SU-DHL-6 (cell line): ENCODE results near the gene PRDX2.
A peak's percentile ranks its signal among the peaks of the same experiment; 100 is the strongest.

Experiments
- H2AFZ ChIP-seq: fragments of 200-600 bp; sonication (generic); 2 replicates; pipeline ENCODE4 v1.6.1; 2014; ENCODE audit warnings: low read depth, mild to moderate bottlenecking, moderate library complexity, mixed read lengths, antibody characterized with exemption, low read length; ENCODE audit not compliant: severe bottlenecking
- H3F3A ChIP-seq: fragments of 200-600 bp; shearing (Covaris generic); 2 replicates; pipeline ENCODE4 v1.6.0; 2016; ENCODE audit warnings: antibody characterized with exemption, mild to moderate bottlenecking; ENCODE audit not compliant: insufficient read depth
- H3K27ac ChIP-seq: fragments of 200-600 bp; sonication (generic); 2 replicates; pipeline ENCODE4 v1.5.1; 2016; ENCODE audit warnings: low read depth, mild to moderate bottlenecking, low read length, moderate library complexity, mixed read lengths
- H3K27me3 ChIP-seq: fragments of 200-600 bp; sonication (generic), shearing (Covaris generic); 2 replicates; pipeline ENCODE4 v1.6.0; 2014; ENCODE audit warnings: mild to moderate bottlenecking, low read length
- H3K36me3 ChIP-seq: fragments of 200-600 bp; sonication (generic); 2 replicates; pipeline ENCODE4 v1.6.1; 2014; ENCODE audit warnings: mild to moderate bottlenecking, low read length, mixed read lengths
- H3K4me2 ChIP-seq: fragments of 300-600, 200-600 bp; shearing (Covaris generic), sonication (generic); 2 replicates; pipeline ENCODE4 v1.6.0; 2014; ENCODE audit warnings: low read length, low read depth, mild to moderate bottlenecking; ENCODE audit not compliant: poor library complexity, severe bottlenecking
- H3K4me3 ChIP-seq: fragments of 200-600 bp; sonication (generic); 2 replicates; pipeline ENCODE4 v1.5.1; 2014; ENCODE audit warnings: antibody characterized with exemption, low read length, mild to moderate bottlenecking, mixed read lengths; ENCODE audit not compliant: insufficient read depth, poor library complexity, severe bottlenecking
- H3K79me2 ChIP-seq: fragments of 200-600 bp; sonication (generic); 2 replicates; pipeline ENCODE4 v1.6.1; 2014; ENCODE audit warnings: mild to moderate bottlenecking, low read length, moderate library complexity; ENCODE audit not compliant: insufficient read depth
- H3K9ac ChIP-seq: fragments of 200-600 bp; sonication (generic); 2 replicates; pipeline ENCODE4 v1.7.0; 2014; ENCODE audit warnings: mild to moderate bottlenecking, low read length
- H3K9me2 ChIP-seq: fragments of 200-600 bp; sonication (generic); replicated peaks from 2 replicates; pipeline ENCODE4 v1.6.1; 2014; ENCODE audit warnings: low read length; ENCODE audit not compliant: insufficient read depth
- H3K9me3 ChIP-seq: fragments of 200-600 bp; sonication (generic); 2 replicates; pipeline ENCODE4 v1.6.1; 2014; ENCODE audit warnings: low read length, mixed read lengths; ENCODE audit not compliant: insufficient read depth
- H4K20me1 ChIP-seq: fragments of 200-600 bp; sonication (generic); 2 replicates; pipeline ENCODE4 v1.6.1; 2014; ENCODE audit warnings: low read depth, mild to moderate bottlenecking, antibody characterized with exemption, low read length, moderate library complexity, mixed read lengths
- CTCF ChIP-seq: fragments of 200-600 bp; sonication (generic); IDR thresholded peaks from one replicate; pipeline ENCODE4 v1.5.1; 2017; ENCODE audit warnings: antibody characterized with exemption, mild to moderate bottlenecking, low read length, moderate library complexity; ENCODE audit not compliant: insufficient read depth, poor library complexity, severe bottlenecking
- EZH2phosphoT487 ChIP-seq: fragments of 200-600 bp; sonication (generic), shearing (Covaris generic); conservative IDR thresholded peaks from 2 replicates; pipeline ENCODE4 v1.6.1; 2018; ENCODE audit warnings: mild to moderate bottlenecking, antibody characterized with exemption, low read length, moderate library complexity, mixed read lengths

PRDX2 gene

GRCh38 chr19:12806242-12807081 is 4.9 kb upstream of the PRDX2 start, which contains the start of gene RNASEH2A:
Gene RNASEH2A (plus strand): TSS chr19:12806584. CDS start chr19:12806674, 90 bp downstream.
- Histone ChIP-seq H3K27ac (peak within 1 kb of the TSS; percentile 60), H3K79me2 (peaks cover 10% of the 10 kb centered on the region), H3K9ac (peak within 1 kb of the TSS; percentile 90), H3K4me3 (peak within 1 kb of the TSS; percentile 78), H3K27me3 (no peaks in the 10 kb centered on the region), H3K9me2 (no peaks in the 10 kb centered on the region), H3K4me2 (peak within 1 kb of the TSS; percentile 63), H4K20me1 (no peaks in the 10 kb centered on the region), H3K9me3 (no peaks in the 10 kb centered on the region), H3K36me3 (peaks cover 5% of the 10 kb centered on the region; the same call in 1 of the 2 replicates), H3F3A (0 out of 2 replicates have a peak, but pooled peaks cover 3% of the 10 kb centered on the region), H2AFZ (peak within 1 kb of the TSS; percentile 68)
- TF ChIP-seq CTCF: no peak
- TF ChIP-seq EZH2phosphoT487: no peak

- Histone ChIP-seq H3K27ac (no peak overlapping the region), H3F3A (no peaks in the 10 kb centered on the region), H2AFZ (no peak overlapping the region), H3K36me3 (0 out of 2 replicates have a peak, but pooled peaks cover 3% of the 10 kb centered on the region), H3K27me3 (no peaks in the 10 kb centered on the region), H3K9me2 (no peaks in the 10 kb centered on the region), H3K9ac (no peak overlapping the region), H4K20me1 (no peaks in the 10 kb centered on the region), H3K4me2 (no peak overlapping the region), H3K79me2 (peaks cover 23% of the 10 kb centered on the region), H3K4me3 (no peak overlapping the region), H3K9me3 (no peaks in the 10 kb centered on the region)
- no peak for TF ChIP-seq CTCF
- TF ChIP-seq EZH2phosphoT487: no peak
These were observed 2.5 kb upstream of the PRDX2 start for GRCh38 chr19:12804051-12804450.

GRCh38 chr19:12802267-12803106 is 887 bp upstream of the PRDX2 start:
- peak overlapping the region; percentile 98 for H3K9ac ChIP-seq

More at GRCh38 chr19:12802267-12803106, 887 bp upstream of the PRDX2 start:
- peak overlapping the region; percentile 96 for H3K4me3 ChIP-seq
- H3K27ac ChIP-seq: no peak overlapping the region
- H4K20me1 ChIP-seq: no peaks in the 10 kb centered on the region
- H3K27me3 ChIP-seq: no peaks in the 10 kb centered on the region
- TF ChIP-seq EZH2phosphoT487: no peak
- TF ChIP-seq CTCF: no peak
- peaks cover 23% of the 10 kb centered on the region for H3K79me2 ChIP-seq
- H3K9me2 ChIP-seq: no peaks in the 10 kb centered on the region
- H3K9me3 ChIP-seq: no peaks in the 10 kb centered on the region
- peak overlapping the region; percentile 81 for H2AFZ ChIP-seq
- no peaks in the 10 kb centered on the region for H3K36me3 ChIP-seq
- no peaks in the 10 kb centered on the region for H3F3A ChIP-seq
- peak overlapping the region; percentile 66 for H3K4me2 ChIP-seq
